DND-41 (cell line): ENCODE measurements around the gene AHNAK2.

Source experiments
- CTCF ChIP-seq: IDR thresholded peaks from 2 replicates; pipeline ENCODE4 v1.5.1; 2012; ENCODE audit warnings: borderline replicate concordance, low read length, moderate library complexity, mild to moderate bottlenecking; ENCODE audit not compliant: poor library complexity, severe bottlenecking; ENCODE audit errors: extremely low read depth
- EZH2 ChIP-seq: IDR thresholded peaks from 3 replicates; pipeline ENCODE4 v1.6.1; 2012; ENCODE audit warnings: borderline replicate concordance, low read depth, mild to moderate bottlenecking, moderate library complexity, low read length, inconsistent platforms; ENCODE audit not compliant: severe bottlenecking

GRCh38 chr14:104929268-104930230 is 48.6 kb downstream of the AHNAK2 start:
- TF ChIP-seq CTCF (no peak), EZH2 (no peak)
